ENCODE data around the gene DIMT1. TPM values are rescaled to one million over a fixed set of nuclear protein-coding genes. Genes with fewer than 3 reads are reported as not detected.

DIMT1 gene
- polyA plus RNA-seq, 2 of the 4 experiments (the other 2 are of a cell fraction) = 36.9 to 49.6 TPM

DNA sequence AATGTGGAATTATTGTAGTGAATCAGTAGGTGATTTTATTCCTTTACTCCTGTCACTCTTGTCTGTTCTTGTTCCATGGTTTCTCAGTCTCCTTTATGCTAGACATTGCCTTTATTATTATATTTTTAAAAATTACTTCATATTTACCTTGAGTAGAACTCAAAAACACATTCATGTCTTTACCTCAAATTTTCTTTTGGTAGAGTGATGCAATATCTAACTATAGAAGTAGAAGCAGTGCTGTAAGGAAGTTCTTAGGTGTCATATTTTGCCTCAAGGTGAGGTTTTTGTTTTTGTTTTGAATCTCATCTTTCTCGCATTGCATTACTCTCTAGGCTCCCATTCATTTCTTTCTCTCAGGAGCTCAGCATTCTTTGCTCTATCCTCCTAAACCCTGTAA is 21.1 kb upstream of the DIMT1 start:
- 97% methylated on average over 1 of the region's 1 CpG for WGBS (ENCODE audit: missing lambda C conversion rate)
- no peak overlapping the region for H3K4me2 ChIP-seq
- H3K9me3 ChIP-seq = no peaks in the 10 kb centered on the region
- no peak overlapping the region for H3K27ac ChIP-seq
- no peaks in the 10 kb centered on the region for H3K4me1 ChIP-seq
- ChIA-PET CTCF (interaction anchor here (0.5 kb wide), 1 partner anchor 9 kb away, joined by 3 read pairs; no protein-coding TSS in a partner anchor), POLR2A (no interaction called here)
- ATAC-seq (no peak), DNase-seq (ENCODE audit: low read depth in 1 of 2, low spot score in 1 of 2) (no peak), FAIRE-seq (no peak)
- no peak for TF ChIP-seq CHD4 (IDR thresholded peaks at IDR 0.05; ENCODE audit: borderline replicate concordance)
- no peak for TF ChIP-seq SREBF2 (IDR thresholded peaks at IDR 0.05)
- TF ChIP-seq EP300 (IDR thresholded peaks at IDR 0.05) = no peak
- no peak for TF ChIP-seq GATA3 (IDR thresholded peaks at IDR 0.05; ENCODE audit: borderline replicate concordance)
- TF ChIP-seq, protein P1, sequence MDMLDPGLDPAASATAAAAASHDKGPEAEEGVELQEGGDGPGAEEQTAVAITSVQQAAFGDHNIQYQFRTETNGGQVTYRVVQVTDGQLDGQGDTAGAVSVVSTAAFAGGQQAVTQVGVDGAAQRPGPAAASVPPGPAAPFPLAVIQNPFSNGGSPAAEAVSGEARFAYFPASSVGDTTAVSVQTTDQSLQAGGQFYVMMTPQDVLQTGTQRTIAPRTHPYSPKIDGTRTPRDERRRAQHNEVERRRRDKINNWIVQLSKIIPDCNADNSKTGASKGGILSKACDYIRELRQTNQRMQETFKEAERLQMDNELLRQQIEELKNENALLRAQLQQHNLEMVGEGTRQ (IDR thresholded peaks at IDR 0.05) = no peak
- no peak for TF ChIP-seq BHLHE40 (IDR thresholded peaks at IDR 0.05; ENCODE audit: low read depth, low read length)
- no peak for TF ChIP-seq FOSB (CRISPR knock-in tag; IDR thresholded peaks at IDR 0.05)
- no peak for TF ChIP-seq HOXB13 (CRISPR knock-in tag; IDR thresholded peaks at IDR 0.05; ENCODE audit: low read depth)
- no peak for TF ChIP-seq REST (IDR thresholded peaks at IDR 0.05)
- TF ChIP-seq ZSCAN20 (CRISPR knock-in tag; IDR thresholded peaks at IDR 0.05) = no peak
- no peak for TF ChIP-seq ELK1 (IDR thresholded peaks at IDR 0.05; ENCODE audit: low read depth, low read length)
- no peak for TF ChIP-seq MAZ (IDR thresholded peaks at IDR 0.05; ENCODE audit: borderline replicate concordance, low read depth, low read length)
- TF ChIP-seq CTCF (IDR thresholded peaks at IDR 0.05) = no peak
- TF ChIP-seq MAX (IDR thresholded peaks at IDR 0.05) = no peak
- no peak for TF ChIP-seq ZC3H11A (IDR thresholded peaks at IDR 0.05)
- H3K4me3 ChIP-seq = no peak overlapping the region

GRCh38 chr5:62421414-62421813 is 17.7 kb upstream of the DIMT1 start:
- Histone ChIP-seq H3K4me2 (no peak overlapping the region), H3K9me3 (no peaks in the 10 kb centered on the region), H3K27ac (no peak overlapping the region), H3K4me1 (no peaks in the 10 kb centered on the region), H3K4me3 (no peak overlapping the region)
- no peak for DNase-seq (ENCODE audit: low read depth in 1 of 2, low spot score in 1 of 2)
- WGBS (ENCODE audit: missing lambda C conversion rate) = 91% methylated on average over 1 of the region's 1 CpG
- no peak for FAIRE-seq
- CTCF ChIA-PET = no interaction called here
- POLR2A ChIA-PET = interaction anchor here (1.0 kb wide), 1 partner anchor 9 kb away, joined by 3 read pairs; the partner anchor contains the start of gene IPO11
- ATAC-seq = no peak
- TF ChIP-seq, protein P2, sequence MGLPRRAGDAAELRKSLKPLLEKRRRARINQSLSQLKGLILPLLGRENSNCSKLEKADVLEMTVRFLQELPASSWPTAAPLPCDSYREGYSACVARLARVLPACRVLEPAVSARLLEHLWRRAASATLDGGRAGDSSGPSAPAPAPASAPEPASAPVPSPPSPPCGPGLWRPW (IDR thresholded peaks at IDR 0.05) = no peak
- TF ChIP-seq PBX3 (IDR thresholded peaks at IDR 0.05) = no peak
- TF ChIP-seq SMC3 (IDR thresholded peaks at IDR 0.05) = no peak
- no peak for TF ChIP-seq NR3C1 (IDR thresholded peaks at IDR 0.05)
- no peak for TF ChIP-seq MAFK (IDR thresholded peaks at IDR 0.05; ENCODE audit: partially characterized antibody)
- TF ChIP-seq POLR2A (IDR thresholded peaks at IDR 0.05; ENCODE audit: low read length) = no peak
- no peak for TF ChIP-seq PHF8 (IDR thresholded peaks at IDR 0.05; ENCODE audit: borderline replicate concordance, low read depth)
- no peak for TF ChIP-seq RAD21 (conservative IDR thresholded peaks at IDR 0.05 in 1 of 2, IDR thresholded peaks at IDR 0.05 in 1 of 2)
- no peak for TF ChIP-seq RCOR1 (IDR thresholded peaks at IDR 0.05; ENCODE audit: low read depth, low read length)
- no peak for TF ChIP-seq RFX5 (IDR thresholded peaks at IDR 0.05)
- TF ChIP-seq MAZ (IDR thresholded peaks at IDR 0.05; ENCODE audit: borderline replicate concordance, low read depth, low read length) = no peak
- TF ChIP-seq CTCF (IDR thresholded peaks at IDR 0.05) = no peak
- TF ChIP-seq MAX (IDR thresholded peaks at IDR 0.05) = no peak
